MM.1S (cell line): ENCODE measurements around the gene ATP7A.

Experiments
- DNase-seq: peaks from one replicate; pipeline ENCODE4 v3.0.0-alpha.2; 2015
- H2AFZ ChIP-seq: fragments of 300-600 bp; sonication (generic); 2 replicates; pipeline ENCODE4 v1.6.0; 2016; ENCODE audit warnings: antibody characterized with exemption, low read length
- H3F3A ChIP-seq: fragments of 300-600 bp; sonication (generic); 2 replicates; pipeline ENCODE4 v1.6.1; 2016; ENCODE audit warnings: mild to moderate bottlenecking, antibody characterized with exemption, low read length, moderate library complexity, mixed read lengths; ENCODE audit not compliant: insufficient read depth
- H3K27ac ChIP-seq: fragments of 300-600 bp; sonication (generic); 2 replicates; pipeline ENCODE4 v1.5.1; 2016; ENCODE audit warnings: mild to moderate bottlenecking, low read length
- H3K27me3 ChIP-seq: fragments of 300-600 bp; sonication (generic); replicated peaks from 2 replicates; pipeline ENCODE4 v1.6.0; 2016; ENCODE audit warnings: low read length; ENCODE audit not compliant: insufficient read depth
- H3K36me3 ChIP-seq: fragments of 300-600 bp; sonication (generic); replicated peaks from 2 replicates; pipeline ENCODE4 v1.6.1; 2016; ENCODE audit warnings: mild to moderate bottlenecking, low read length, mixed read lengths; ENCODE audit not compliant: insufficient read depth
- H3K4me1 ChIP-seq: fragments of 300-600 bp; sonication (generic); 2 replicates; pipeline ENCODE4 v1.6.1; 2016; ENCODE audit warnings: low read length, mixed read lengths
- H3K4me2 ChIP-seq: fragments of 300-600 bp; sonication (generic); 2 replicates; pipeline ENCODE4 v1.6.0; 2016; ENCODE audit warnings: low read depth, low read length
- H3K4me3 ChIP-seq: fragments of 300-600 bp; sonication (generic); 2 replicates; pipeline ENCODE4 v1.5.1; 2016; ENCODE audit warnings: low read length, mixed read lengths
- H3K79me2 ChIP-seq: fragments of 300-600 bp; sonication (generic); 2 replicates; pipeline ENCODE4 v1.6.1; 2016; ENCODE audit warnings: mixed run types, low read length, mixed read lengths
- H3K9ac ChIP-seq: fragments of 300-600 bp; sonication (generic); 2 replicates; pipeline ENCODE4 v1.6.1; 2016; ENCODE audit warnings: low read length, mixed read lengths
- H3K9me2 ChIP-seq: fragments of 300-600 bp; sonication (generic); replicated peaks from 2 replicates; pipeline ENCODE4 v1.6.1; 2016; ENCODE audit warnings: mild to moderate bottlenecking, low read length, mixed read lengths; ENCODE audit not compliant: insufficient read depth
- H3K9me3 ChIP-seq: fragments of 300-600 bp; sonication (generic); replicated peaks from 2 replicates; pipeline ENCODE4 v1.6.1; 2016; ENCODE audit warnings: mild to moderate bottlenecking, low read length, mixed read lengths; ENCODE audit not compliant: insufficient read depth
- H4K20me1 ChIP-seq: fragments of 300-600 bp; sonication (generic); 2 replicates; pipeline ENCODE4 v1.6.1; 2016; ENCODE audit warnings: mild to moderate bottlenecking, low read length, moderate library complexity, mixed read lengths; ENCODE audit not compliant: insufficient read depth
- CTCF ChIP-seq: fragments of 300-600 bp; sonication (generic); IDR thresholded peaks from 2 replicates; pipeline ENCODE4 v1.5.1; 2016; ENCODE audit warnings: antibody characterized with exemption, low read length, mixed read lengths
- EZH2 ChIP-seq: fragments of 300-600 bp; sonication (generic); optimal IDR thresholded peaks from 2 replicates; pipeline ENCODE3; 2017; ENCODE audit warnings: low read depth, mild to moderate bottlenecking, antibody characterized with exemption, low read length, mixed read lengths
- EZH2phosphoT487 ChIP-seq: fragments of 300-600 bp; sonication (generic); IDR thresholded peaks from 2 replicates; pipeline ENCODE4 v1.6.1; 2018; ENCODE audit warnings: antibody characterized with exemption, low read length

ATP7A gene

GRCh38 chrX:77952173-77952572, 41.7 kb downstream of the ATP7A start:
- TF ChIP-seq CTCF (no peak), EZH2 (no peak), EZH2phosphoT487 (no peak)
- DNase-seq, result no peak

GRCh38 chrX:77953302-77953701, 42.8 kb downstream of the ATP7A start:
- H2AFZ ChIP-seq, result no peak overlapping the region
- H3K4me2 ChIP-seq, result no peak overlapping the region
- H3K27ac ChIP-seq, result no peak overlapping the region
- peaks cover 22% of the 10 kb centered on the region for H3K79me2 ChIP-seq
- no peaks in the 10 kb centered on the region for H3K27me3 ChIP-seq
- no peak for DNase-seq
- H3F3A ChIP-seq, result no peaks in the 10 kb centered on the region
- H3K36me3 ChIP-seq, result no peaks in the 10 kb centered on the region
- H4K20me1 ChIP-seq, result no peaks in the 10 kb centered on the region
- peaks cover 8% of the 10 kb centered on the region; the same call in 1 of the 2 replicates for H3K4me1 ChIP-seq
- no peaks in the 10 kb centered on the region for H3K9me2 ChIP-seq
- no peak for TF ChIP-seq EZH2
- no peak for TF ChIP-seq EZH2phosphoT487
- TF ChIP-seq CTCF, result no peak
- H3K9ac ChIP-seq, result no peak overlapping the region
- no peaks in the 10 kb centered on the region for H3K9me3 ChIP-seq
- no peak overlapping the region for H3K4me3 ChIP-seq

More at GRCh38 chrX:77952173-77952572, 41.7 kb downstream of the ATP7A start:
- no peak overlapping the region for H2AFZ ChIP-seq
- H3K79me2 ChIP-seq, result peaks cover 16% of the 10 kb centered on the region; the same call in 1 of the 2 replicates
- no peaks in the 10 kb centered on the region for H3K9me3 ChIP-seq
- no peak overlapping the region for H3K27ac ChIP-seq
- H3F3A ChIP-seq, result no peaks in the 10 kb centered on the region
- no peaks in the 10 kb centered on the region for H3K27me3 ChIP-seq
- no peak overlapping the region for H3K9ac ChIP-seq
- no peaks in the 10 kb centered on the region for H3K9me2 ChIP-seq
- no peaks in the 10 kb centered on the region for H3K36me3 ChIP-seq
- no peaks in the 10 kb centered on the region for H4K20me1 ChIP-seq
- H3K4me3 ChIP-seq, result no peak overlapping the region
- H3K4me2 ChIP-seq, result no peak overlapping the region
- no peaks in the 10 kb centered on the region for H3K4me1 ChIP-seq

- no peaks in the 10 kb centered on the region for H3K27me3 ChIP-seq
- H3K79me2 ChIP-seq, result peaks cover 25% of the 10 kb centered on the region
- no peak for DNase-seq
- TF ChIP-seq EZH2, result no peak
- TF ChIP-seq EZH2phosphoT487, result no peak
- TF ChIP-seq CTCF, result no peak
- no peak overlapping the region for H3K9ac ChIP-seq
- no peak overlapping the region for H3K27ac ChIP-seq
- H3K4me2 ChIP-seq, result no peak overlapping the region
- no peak overlapping the region for H3K4me3 ChIP-seq
- H2AFZ ChIP-seq, result no peak overlapping the region
- no peaks in the 10 kb centered on the region for H3K9me2 ChIP-seq
- no peaks in the 10 kb centered on the region for H4K20me1 ChIP-seq
- H3K9me3 ChIP-seq, result no peaks in the 10 kb centered on the region
- H3K36me3 ChIP-seq, result no peaks in the 10 kb centered on the region
- H3F3A ChIP-seq, result no peaks in the 10 kb centered on the region
- peaks cover 8% of the 10 kb centered on the region; the same call in 1 of the 2 replicates for H3K4me1 ChIP-seq
Observed at GRCh38 chrX:77953708-77954107, 43.2 kb downstream of the ATP7A start.
